ENCODE data around the gene ITSN1.

GRCh38 chr21:33733601-33734000 is 91.3 kb downstream of the ITSN1 start:
- TF ChIP-seq CTCF (IDR thresholded peaks at IDR 0.05) = no peak
- no peak for TF ChIP-seq POLR2A (IDR thresholded peaks at IDR 0.05)

Measured in thyroid gland (tissue), 4 donors.